ENCODE results near the gene UQCRHL.
A peak's percentile ranks its signal among the peaks of the same experiment; 100 is the strongest.
"Not testable (repeated sequence)": the region's sequence is repeated elsewhere in the genome, so short reads cannot be mapped to it uniquely, and the experiment has no call there.

The UQCRHL gene

DNA sequence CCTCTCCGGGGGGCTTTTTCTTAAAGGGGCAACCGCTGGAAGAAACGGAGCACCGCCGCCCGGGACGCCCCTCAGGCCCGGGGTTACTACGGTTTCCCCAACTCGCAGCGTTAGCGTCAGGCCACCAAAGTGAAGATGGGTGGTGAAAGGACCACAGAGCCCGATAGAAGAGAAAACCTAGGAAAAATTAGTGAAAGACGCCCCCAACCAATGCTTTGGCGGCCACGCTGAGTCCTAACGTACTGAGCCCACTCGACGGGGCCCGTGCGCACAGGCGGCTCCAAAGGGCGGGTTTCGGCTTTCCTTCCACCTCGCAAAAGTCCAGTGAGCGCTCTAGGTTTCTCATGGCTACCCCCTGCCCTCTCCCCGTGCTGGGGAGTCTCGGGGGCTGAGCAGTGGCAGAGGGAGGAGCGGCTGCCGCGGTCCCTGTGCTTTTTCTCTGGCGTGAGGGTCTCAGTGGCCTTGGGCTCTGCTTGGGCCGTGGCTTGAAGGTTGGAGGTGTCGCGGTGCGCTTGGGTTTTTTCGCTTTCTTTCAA, 27.8 kb upstream of the UQCRHL start:
- no peak for DNase-seq

DNA sequence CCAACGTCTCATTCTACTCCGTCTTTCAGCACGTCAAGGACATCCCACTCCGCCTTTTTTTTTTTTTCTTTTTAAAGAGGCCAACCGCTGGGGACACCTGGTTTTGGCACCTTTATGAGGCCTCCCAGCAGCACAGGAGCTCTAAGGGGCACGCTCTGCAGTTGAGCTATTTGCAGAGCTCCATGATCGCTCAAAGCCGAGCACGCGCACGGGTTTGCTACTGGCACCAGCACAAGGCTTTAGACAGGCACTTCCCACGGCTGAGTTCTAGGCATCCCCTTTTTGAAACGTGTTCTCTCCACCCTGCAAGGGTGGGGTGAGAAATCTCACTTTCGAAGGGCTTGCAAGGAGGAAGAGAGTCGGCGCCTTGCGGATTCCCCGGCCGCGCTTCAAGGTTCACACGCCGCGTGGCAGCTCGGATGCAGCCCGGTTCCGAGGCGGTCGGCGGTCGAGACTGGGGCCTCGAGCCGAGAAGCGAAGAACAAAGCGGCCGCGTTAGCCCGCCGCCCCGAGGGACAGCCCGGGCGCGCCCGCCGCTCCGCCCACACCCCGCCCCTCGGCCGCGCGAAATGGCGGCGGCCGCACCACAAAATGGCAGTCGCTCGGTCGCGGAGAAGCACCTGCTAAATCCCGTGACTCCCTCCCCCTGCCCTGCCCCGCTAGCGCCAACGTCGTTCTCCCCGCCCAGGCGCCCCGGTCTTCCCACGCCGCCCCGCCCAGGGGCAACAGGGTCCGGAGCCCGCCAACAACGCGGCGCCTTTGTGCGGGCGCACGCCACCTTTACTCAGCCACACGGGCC, 27.2 kb upstream of the UQCRHL start:
- DNase-seq: peak; percentile 88

DNA sequence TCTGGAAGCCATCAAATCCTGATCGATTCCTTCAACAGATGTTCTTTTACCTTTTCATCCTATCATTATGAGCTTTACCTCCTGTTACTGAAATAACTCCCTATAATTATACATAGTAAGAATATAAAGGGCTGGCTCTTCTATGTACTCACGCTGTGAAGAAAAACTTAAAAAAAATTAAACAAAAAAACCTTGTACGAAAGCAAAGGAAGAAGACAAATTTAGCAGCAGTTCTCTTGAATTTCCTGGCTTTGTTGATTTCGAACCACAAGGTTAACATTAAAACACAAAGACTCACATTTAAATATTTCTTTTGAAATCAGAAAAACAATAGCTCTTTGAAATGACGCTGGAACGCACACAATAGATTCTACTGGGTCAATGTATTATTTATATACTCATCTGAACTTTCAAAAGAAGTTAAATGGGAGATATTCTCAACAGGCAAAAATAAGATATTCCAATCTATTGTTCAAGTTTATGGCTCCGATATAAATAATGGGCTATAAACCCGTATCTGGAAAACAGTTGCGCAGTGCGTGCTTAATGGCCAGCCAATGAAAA, 26.5 kb upstream of the UQCRHL start:
- no peak for DNase-seq

DNA sequence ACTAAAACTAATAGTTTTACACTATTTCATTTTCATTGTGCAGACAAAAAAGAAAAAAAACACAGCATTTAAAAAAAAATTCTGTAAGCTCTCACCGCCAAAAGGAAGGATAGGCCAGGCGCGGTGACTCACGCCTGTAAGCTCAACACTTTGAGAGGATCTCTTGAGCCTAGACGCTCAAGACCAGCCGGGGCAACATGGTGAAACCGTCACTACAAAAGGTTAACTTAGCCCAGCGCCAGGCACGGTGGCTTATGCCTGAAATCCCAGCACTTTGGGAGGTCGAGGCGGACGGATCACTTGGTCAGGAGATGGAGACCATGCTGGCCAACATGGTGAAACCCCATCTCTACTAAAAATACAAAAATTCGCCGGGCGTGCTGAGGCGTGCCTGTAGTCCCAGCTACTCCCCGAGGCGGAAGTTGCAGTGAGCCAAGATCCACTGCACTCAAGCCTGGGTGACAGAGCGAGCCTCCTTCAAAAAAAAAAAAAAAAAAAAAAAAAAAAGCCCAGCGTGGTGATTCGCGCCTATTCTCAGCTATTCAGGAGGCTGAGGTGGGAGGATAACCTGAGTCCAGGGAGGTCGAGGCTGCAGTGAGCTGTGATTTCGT, 25.7 kb upstream of the UQCRHL start:
- no peak for DNase-seq

DNA sequence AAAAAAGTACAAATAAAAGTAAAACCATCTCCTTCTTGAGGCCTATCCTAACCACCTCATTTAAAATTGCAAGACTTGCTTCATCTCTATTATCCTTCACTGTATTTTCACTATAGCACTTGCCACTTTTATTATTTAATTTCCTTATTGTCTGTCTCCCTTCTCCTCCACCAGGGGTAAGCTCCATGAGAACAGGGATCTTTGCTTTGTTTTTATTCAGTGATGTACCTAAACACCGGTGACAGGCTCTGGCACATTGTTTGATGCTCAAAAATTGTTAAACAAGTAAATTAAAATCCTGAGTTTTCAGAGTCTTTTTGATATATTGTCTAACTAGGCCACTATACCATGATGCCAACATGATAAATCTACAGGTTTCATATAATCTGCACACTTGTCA, 22.8 kb upstream of the UQCRHL start:
- no peak for DNase-seq

DNA sequence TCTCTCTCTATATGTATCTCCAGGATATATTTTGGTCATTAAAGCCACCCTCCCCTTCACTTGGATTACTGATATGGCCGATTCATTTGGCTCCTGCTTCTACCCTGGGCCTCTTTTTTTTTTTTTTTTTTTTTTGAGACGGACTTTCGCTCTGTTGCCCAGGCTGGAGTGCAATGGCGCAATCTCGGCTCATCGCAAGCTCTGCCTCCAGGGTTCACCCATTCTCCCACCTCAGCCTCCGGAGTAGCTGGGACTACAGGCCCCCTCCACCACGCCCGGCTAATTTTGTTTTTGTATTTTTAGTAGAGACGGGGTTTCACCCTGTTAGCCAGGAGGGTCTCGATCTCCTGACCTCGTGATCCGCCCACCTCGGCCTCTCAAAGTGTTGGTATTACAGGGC, 21.5 kb upstream of the UQCRHL start:
- not testable (repeated sequence) for DNase-seq

DNA sequence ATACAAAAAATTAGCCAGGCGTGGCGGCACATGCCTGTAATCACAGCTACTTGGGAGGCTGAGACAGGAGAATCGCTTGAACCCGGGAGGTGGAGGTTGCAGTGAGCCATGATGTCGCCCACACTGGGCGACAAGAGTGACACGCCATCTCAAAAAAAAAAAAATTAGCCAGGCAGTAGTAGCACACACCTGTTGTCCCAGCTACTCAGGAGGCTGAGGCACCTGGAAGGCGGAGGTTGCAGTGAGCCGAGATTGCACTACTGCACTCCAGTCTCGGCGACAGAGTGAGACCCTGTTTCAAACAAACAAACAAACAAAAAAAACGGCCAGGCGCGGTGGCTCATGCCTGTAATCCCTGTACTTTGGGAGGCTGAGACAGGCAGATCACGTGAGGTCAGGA, 20.1 kb upstream of the UQCRHL start:
- DNase-seq: not testable (repeated sequence)

DNA sequence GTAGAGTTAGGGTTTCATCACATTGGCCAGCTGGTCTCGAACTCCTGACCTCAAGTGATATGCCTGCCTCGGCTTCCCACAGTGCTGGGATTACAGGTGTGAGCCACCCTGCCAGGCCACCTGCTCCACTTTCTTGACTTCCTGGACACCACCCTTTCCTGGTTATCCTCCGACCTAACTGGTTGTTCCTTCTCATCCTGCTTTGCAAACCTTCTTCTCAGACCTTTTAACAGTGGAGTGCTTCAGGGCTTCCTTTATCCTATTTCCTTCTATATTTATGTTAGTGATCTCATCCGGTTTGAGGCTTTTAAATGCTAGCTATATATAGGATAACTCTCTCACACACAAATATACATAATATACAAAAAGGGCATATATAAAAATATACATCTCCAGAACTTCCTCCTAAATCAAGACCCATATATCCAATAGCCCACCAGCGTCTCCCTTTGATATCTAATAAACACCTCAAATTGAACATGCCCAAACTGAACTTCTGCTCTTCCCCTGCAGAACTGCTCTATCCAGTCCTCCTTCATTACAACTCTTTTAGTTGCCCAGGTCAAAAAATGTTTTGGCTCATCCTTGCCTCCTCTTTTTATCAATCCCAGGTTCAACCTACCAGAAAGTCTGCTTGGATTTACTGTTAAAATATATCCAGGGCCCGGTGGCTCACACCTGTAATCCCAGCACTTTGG, 19.5 kb upstream of the UQCRHL start:
- no peak for DNase-seq

DNA sequence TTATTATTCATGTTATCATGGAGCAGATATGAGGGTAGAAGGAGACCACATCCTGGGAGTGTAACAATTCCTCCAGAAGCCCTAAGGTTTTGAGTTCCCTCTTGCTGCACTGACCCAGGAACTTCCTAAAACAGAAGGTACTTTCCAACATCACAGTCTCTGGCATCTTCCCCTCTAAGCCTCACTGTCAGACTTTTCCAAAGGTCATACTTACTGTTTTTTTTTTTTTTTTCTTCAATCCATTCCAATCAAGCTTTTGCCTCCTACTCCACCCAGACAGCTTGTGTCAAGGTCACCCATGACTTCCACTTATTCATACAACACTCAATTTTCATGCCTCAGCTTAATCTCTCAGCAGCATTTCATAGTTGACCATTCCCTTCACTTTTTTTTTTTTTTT, 18.4 kb upstream of the UQCRHL start:
- DNase-seq: no peak

DNA sequence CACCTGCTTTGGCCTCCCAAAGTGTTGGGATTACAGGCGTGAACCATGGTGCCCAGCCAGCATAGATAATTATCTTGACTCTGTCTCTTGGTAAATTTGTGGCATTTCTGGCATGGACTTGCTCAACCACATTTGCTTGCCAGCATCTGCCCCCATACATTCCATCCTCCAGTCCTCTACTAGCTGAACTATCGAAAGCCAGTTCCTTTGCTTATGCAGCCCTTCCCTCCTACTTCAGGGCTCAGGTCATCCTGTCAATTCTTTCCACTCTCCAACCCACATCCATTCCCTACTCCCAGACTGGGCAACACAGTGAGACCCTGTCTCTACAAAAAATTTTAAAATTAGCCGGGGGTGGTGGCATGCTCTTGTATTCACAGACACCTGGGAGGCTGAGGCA, 13.0 kb upstream of the UQCRHL start:
- peak; percentile 32 for DNase-seq

DNA sequence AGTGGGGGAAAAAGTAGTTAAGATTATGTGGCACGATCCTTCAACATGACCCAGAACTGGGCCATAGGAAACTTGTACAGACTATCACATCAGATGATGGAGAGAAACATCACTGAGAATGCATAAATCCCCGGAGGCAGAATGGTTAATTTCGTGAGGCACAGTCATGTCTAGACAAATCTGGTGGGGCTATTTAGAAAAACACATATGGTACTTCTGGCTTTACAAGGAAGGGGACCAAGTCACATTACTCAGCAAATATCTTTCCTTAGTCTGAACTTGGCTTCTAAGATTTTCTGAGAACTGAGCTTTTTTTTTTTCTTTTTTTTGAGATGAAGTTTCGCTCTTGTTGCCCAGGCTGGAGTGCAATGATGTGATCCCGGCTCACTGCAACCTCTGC, 9.2 kb upstream of the UQCRHL start:
- peak; percentile 18 for DNase-seq

DNA sequence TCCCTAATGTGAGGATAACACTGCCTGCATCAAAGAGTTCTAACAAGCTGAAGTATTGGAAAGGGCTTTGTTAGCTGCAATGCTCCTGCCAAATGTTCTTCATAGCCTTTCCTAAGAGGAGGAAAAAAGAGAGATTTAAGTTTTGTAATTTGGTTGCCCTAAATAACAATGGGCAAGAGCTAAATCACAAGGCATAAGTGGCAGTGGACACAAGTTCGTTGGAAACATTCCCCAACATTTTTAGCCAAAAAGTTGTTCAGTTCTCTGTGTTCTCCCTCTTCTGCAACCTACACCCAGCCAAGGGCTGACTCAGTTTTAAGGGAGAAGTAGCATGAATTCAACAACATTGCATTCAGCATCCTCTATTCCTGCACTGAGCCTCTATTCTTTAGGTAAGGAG, 2.6 kb upstream of the UQCRHL start:
- no peak for DNase-seq

DNA sequence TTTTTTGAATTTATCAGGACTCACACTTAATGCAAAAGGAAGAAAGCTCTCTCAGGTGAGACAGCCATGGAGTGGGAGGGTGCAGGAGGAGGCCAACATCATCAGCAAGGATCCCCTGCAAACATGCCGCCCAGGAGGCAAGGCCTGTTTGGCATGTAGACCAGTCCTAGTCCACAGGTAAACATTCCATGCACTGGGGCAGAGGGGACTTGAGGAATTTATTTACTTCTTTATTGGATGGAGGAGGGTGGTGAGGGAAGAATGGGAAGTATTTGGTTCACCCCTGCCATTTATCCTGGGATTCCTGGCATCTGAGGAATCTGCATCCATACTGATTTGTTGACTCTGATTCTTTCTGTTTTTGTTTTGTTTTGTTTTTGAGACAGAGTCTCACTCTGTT, 1.5 kb upstream of the UQCRHL start:
- no peak for DNase-seq

DNA sequence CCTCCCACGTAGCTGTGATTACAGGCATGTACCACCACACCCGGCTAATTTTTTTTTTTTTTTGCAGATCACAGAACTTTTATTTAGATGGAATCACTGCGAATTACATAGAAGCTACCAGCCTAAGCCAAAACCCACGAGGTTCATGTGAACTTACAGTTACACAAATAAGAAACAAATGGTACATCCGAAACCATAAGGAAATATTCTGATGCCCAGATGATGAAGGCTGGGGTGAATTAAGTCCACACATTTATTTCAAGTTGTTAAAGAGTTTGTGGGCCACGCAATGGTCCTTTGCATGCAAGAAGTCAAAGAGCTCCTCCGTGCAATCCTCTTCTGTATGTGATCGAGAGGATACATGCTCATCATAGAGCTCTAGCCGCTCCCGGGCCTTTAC, 328 bp downstream of the UQCRHL start:
- DNase-seq: no peak

DNA sequence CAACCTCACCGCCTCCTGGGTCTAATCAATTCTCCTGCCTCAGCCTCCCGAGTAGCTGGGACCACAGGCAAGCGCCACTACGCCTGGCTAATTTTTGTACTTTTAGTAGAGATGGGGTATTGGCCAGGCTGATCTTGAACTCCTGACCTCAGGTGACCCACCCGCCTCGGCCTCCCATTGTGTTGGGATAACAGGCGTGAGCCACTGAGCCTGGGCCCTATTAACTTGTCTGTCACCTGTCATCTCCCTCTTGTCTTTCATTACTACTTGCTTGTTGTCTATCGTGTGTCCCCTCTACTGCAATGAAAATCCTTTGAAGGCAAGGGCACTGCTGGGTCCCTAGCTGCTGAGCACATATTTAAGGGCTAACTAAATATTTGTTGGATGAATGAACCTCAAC, 3.4 kb downstream of the UQCRHL start:
- DNase-seq: no peak

DNA sequence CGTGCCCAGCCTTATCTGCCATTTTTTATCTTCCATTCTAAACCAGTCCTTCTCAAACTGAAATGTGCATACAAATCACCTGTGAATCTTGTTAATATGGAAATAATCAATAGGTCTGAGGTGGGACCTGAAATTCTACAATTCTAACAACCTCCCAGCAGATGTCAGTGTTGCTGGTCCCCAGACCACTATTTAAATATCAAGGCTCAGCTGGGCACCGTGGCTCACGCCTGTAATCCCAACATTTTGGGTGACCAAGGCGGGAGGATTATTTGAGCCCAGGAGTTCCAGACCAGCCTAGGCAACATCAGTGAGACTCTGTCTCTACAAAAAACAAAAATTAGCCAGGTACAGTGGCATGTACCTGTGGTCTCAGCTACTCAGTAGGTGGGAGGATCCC, 4.1 kb downstream of the UQCRHL start:
- peak; percentile 39 for DNase-seq

DNA sequence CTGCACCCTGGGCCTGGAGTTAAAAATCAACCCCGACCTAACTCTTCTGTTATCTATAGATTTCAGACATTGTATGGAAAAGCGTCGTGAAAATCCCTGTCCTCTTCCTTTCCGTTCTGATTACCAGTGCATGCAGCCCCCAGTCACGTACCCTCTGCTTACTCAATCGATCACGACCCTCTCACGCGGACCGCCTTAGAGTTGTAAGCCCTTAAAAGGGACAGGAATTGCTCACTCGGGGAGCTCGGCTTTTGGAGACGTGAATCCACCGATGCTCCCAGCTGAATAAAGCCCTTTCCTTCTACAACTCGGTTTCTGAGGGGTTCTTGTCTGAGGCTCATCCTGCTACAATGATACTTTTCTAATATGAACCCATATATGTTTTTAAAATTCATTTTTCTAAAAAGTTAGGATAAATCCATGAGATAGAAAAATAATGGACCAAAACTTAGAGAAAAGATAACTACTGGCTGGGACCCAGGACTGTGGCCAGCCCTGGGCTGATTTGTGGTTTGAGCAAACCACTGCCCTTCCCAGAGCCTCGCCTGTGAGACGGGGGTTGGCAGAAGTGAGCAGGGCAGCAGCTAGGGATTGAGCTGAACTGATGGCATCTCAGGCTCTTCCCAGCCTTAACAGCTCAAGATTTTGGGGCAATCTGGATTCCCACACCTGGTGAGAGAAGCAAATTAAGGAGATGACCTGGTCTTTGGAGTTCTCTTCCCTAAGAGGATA, 5.0 kb downstream of the UQCRHL start:
- peak; percentile 59 for DNase-seq

DNA sequence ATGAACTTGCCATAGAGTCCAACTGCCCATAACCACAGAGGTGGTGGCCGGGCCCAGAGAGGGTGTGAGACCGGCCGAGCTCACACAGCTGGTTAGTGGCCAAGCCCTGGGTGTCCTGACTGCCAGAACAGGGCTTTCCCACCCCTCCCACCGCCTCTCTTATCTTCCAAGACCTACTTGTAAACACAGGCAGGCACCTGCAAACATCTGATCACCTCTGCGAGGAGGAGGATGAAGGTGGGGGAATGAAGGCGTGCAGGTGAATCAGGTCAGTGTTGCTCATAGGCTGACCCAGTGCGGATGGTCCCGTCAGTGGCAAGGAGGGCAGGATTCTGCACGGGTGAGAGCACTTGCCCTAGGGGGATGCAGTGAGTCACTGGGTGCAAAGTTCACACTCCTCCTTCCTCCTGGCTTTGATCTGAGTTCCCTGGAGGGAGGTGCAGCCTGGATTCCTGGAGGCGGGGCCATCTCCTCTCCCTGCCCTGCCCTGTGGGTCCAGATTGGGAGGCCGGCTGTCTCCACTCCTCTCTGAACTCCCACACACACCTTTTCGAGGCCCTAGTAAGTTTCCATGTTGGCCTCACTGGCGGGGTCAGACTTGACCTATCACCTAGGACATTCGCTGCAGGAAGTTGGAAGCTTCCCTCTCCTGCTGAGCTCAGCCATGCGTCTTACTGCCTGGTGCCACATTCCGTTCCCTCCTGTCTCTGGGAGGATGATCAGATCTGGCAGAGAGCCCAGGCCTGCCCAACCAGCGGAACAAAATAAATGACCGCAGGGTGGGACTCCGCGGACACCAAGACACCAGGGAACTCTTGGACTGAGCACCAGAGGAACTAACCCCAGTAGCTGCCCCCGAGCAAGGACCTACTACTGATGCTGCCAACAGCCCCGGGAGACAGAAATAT, 7.3 kb downstream of the UQCRHL start:
- peak; percentile 68 for DNase-seq

DNA sequence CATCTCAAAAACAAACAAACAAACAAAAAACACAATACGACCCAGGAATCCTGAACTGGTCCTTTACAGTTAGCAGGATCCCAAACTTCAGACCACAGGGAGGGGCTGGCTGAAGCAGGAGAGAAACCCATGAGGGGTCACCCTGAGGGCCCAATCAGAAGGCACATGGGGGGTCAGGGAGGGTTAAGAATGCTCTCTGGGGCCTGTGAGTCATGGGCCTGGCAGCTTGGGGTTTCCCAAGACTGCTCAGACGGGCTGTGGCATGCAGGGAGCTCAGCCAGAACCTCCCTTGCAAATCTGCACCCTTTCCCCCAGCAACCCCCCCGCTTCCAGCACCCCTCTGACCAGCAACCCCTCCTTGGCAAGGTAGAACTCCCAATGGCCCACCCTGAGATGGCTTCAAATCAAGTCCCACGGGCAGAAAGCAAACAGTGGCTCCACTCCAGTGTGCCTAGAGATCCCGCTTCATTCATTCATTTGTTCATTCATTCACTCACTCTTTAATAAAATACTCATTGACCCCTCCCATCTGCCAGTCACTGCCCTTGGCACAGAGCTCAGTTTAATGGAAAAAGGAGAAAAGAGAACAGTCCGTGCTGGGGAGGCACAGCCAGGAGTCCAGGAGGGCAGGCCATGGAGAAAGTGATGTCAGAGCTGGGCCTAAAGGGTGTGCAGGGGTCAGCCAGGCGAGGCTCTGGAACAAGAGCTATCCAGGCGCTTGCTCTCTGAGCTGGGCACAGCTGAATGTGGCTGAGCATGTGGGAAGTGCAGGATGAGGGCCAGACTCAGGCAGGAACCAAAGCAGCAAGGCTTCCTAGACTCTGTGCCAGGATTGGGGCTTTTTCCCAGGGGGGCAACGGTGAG, 8.2 kb downstream of the UQCRHL start:
- peak; percentile 98 for DNase-seq

DNA sequence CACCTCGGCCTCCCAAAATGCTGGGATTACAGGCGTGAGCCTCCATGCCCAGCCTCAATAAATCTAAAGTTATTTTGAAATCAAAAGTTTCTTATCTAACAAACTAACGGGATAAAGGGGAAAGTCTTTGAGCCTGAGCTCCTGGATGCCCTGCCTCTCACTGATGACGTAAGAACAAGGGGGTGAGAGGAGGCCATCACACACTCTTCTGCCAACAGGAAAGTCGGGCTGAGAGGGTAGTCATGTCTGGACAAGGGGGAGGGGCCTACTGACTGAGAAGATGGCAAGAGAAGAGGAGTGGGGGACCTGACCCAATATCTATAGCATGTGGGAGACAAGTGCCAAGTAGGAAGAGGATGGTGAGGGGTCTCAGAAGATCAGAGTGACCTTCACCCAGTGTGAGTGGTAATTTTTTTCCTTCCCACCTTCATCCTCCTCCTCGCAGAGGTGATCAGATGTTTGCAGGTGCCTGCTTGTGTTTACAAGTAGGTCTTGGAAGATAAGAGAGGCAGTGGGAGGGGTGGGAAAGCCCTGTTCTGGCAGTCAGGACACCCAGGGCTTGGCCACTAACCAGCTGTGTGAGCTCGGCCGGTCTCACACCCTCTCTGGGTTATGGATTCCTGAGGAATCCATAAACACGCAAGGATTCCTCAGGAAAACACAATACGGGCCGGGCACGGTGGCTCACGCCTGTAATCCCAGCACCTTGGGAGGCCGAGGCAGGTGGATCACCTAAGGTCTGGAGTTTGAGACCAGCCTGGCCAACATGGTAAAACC, 9.6 kb downstream of the UQCRHL start:
- no peak for DNase-seq

All from fibroblast of skin of scalp (primary cell).